GM12878 (cell line): ENCODE results near the gene TSHR. TPM values are rescaled to one million over a fixed set of nuclear protein-coding genes. Genes with fewer than 3 reads are reported as not detected.
A peak's percentile ranks its signal among the peaks of the same experiment; 100 is the strongest.

Experiments
- ATAC-seq: fragments of 200-7000 bp; cut with Tn5 transposase; 3 replicates; pipeline ENCODE4 v1.9.1; 2020; ENCODE audit warnings: mild to moderate bottlenecking, moderate library complexity
- BruUV-seq: library from RNA; stranded (reverse); fragments of 400-500 nt; replicated peaks from 2 replicates; lab custom pipeline; 2021; lab: Mats Ljungman, UMichigan
- CTCF ChIA-PET: fragments of 300-600 bp; sonication (Branson Sonifier 250); formaldehyde crosslinking; extraction: SDS; loops from one replicate; lab custom pipeline; 2021; ENCODE audit warnings: inconsistent platforms; lab: Yijun Ruan, JAX
- POLR2A ChIA-PET: fragments of 350-600 bp; formaldehyde crosslinking; extraction: SDS; loops from one replicate; lab custom pipeline; 2021; ENCODE audit warnings: inconsistent platforms; lab: Charles Lee
- RAD21 ChIA-PET: fragments of 300-600 bp; sonication (Branson Sonifier 250); formaldehyde crosslinking; loops from one replicate; lab custom pipeline; 2023; ENCODE audit warnings: antibody characterized with exemption; ENCODE audit not compliant: unreplicated experiment; lab: Charles Lee
- SMC1A ChIA-PET: fragments of 300-600 bp; sonication (Branson Sonifier 250); formaldehyde crosslinking; loops from one replicate; lab custom pipeline; 2023; ENCODE audit not compliant: unreplicated experiment, uncharacterized antibody; lab: Charles Lee
- DNase-seq: peaks from one replicate; pipeline ENCODE4 v3.0.0-alpha.2; 2011; ENCODE audit warnings: low read depth, low spot score
- FAIRE-seq: peaks from 3 replicates; lab custom pipeline; 2011; peaks lifted over from hg19 to GRCh38; lab: Jason Lieb, UNC
- H2AFZ ChIP-seq: 2 replicates; pipeline ENCODE4 v1.6.0; 2011; ENCODE audit warnings: low read depth, low read length, control low read depth; ENCODE audit not compliant: control insufficient read depth
- H3K27ac ChIP-seq: 2 replicates; pipeline ENCODE4 v1.5.1; 2011; ENCODE audit warnings: control low read depth; ENCODE audit not compliant: control insufficient read depth, insufficient read depth
- H3K27me3 ChIP-seq, 2 experiments: replicated peaks in 1 of 2; 2 replicates each; pipeline versions ENCODE4 v1.6.0 to v1.6.1; 2011; ENCODE audit warnings: low read length in 1 of 2; ENCODE audit not compliant: control insufficient read depth in 2 of 2, insufficient read depth in 2 of 2
- H3K36me3 ChIP-seq, 2 experiments: 2 replicates each; pipeline ENCODE4 v1.5.1; 2011; ENCODE audit warnings: low read length in 1 of 2; ENCODE audit not compliant: control insufficient read depth in 2 of 2, insufficient read depth in 2 of 2
- H3K4me1 ChIP-seq: 2 replicates; pipeline ENCODE4 v1.6.1; 2011; ENCODE audit warnings: mild to moderate bottlenecking, low read length, moderate library complexity, mixed read lengths; ENCODE audit not compliant: control insufficient read depth, insufficient read depth
- H3K4me2 ChIP-seq: 2 replicates; pipeline ENCODE4 v1.6.0; 2011; ENCODE audit warnings: control low read depth; ENCODE audit not compliant: control insufficient read depth, insufficient read depth
- H3K4me3 ChIP-seq: fragments of 200-600 bp; sonication (generic); 2 replicates; pipeline ENCODE4 v1.5.1; 2016
- H3K79me2 ChIP-seq: 2 replicates; pipeline ENCODE4 v1.6.0; 2011; ENCODE audit warnings: low read length; ENCODE audit not compliant: control insufficient read depth, insufficient read depth
- H3K9ac ChIP-seq: 2 replicates; pipeline ENCODE4 v1.8.0; 2011; ENCODE audit warnings: low read length, control low read depth, mixed read lengths; ENCODE audit not compliant: control insufficient read depth, insufficient read depth
- H3K9me3 ChIP-seq: replicated peaks from 3 replicates; pipeline ENCODE4 v1.5.1; 2011; ENCODE audit warnings: mild to moderate bottlenecking, low read length; ENCODE audit not compliant: control insufficient read depth, insufficient read depth
- H4K20me1 ChIP-seq: 2 replicates; pipeline ENCODE4 v1.6.0; 2011; ENCODE audit not compliant: control insufficient read depth, insufficient read depth
- BHLHE40 ChIP-seq, 2 experiments: fragments of 450-650 bp in 1 of 2; IDR thresholded peaks; 2 replicates each; pipeline ENCODE4 v1.6.1; 2011 to 2017; ENCODE audit warnings: low read depth in 2 of 2, borderline replicate concordance in 1 of 2, improper control_type of control experiment in 1 of 2, low read length in 1 of 2, mild to moderate bottlenecking in 1 of 2
- CTCF ChIP-seq, 3 experiments: IDR thresholded peaks in 2 of 3; conservative IDR thresholded peaks in 1 of 3; 2 replicates each; pipeline ENCODE4 v1.5.1; 2011; ENCODE audit warnings: low read depth in 3 of 3, low read length in 3 of 3, mild to moderate bottlenecking in 3 of 3, control low read depth in 2 of 3, moderate library complexity in 2 of 3, inconsistent platforms in 1 of 3, mixed read lengths in 1 of 3; ENCODE audit not compliant: control insufficient read depth in 2 of 3, insufficient read depth in 1 of 3; ENCODE audit errors: extremely low read depth in 1 of 3
- E2F4 ChIP-seq: IDR thresholded peaks from 2 replicates; pipeline ENCODE4 v1.6.1; 2012; ENCODE audit warnings: low read depth, low read length, improper control_type of control experiment
- FOXK2 ChIP-seq: fragments of 450-650 bp; IDR thresholded peaks from 2 replicates; pipeline ENCODE4 v1.6.1; 2017; ENCODE audit warnings: mild to moderate bottlenecking, moderate library complexity
- GATAD2B ChIP-seq: fragments of 450-650 bp; conservative IDR thresholded peaks from 2 replicates; pipeline ENCODE4 v1.6.1; 2017; ENCODE audit warnings: low read depth, mild to moderate bottlenecking, moderate library complexity
- KLF5 ChIP-seq: fragments of 450-650 bp; IDR thresholded peaks from 2 replicates; pipeline ENCODE4 v1.6.1; 2014; ENCODE audit warnings: mild to moderate bottlenecking; ENCODE audit not compliant: partially characterized antibody
- MEF2B ChIP-seq: fragments of 450-650 bp; IDR thresholded peaks from 2 replicates; pipeline ENCODE4 v1.6.1; 2018; ENCODE audit warnings: mild to moderate bottlenecking, moderate library complexity; ENCODE audit not compliant: partially characterized antibody, poor library complexity, severe bottlenecking
- NR2C1 ChIP-seq: fragments of 450-650 bp; IDR thresholded peaks from 2 replicates; pipeline ENCODE4 v1.6.1; 2017; ENCODE audit warnings: antibody characterized with exemption, mild to moderate bottlenecking, moderate library complexity
- POLR2A ChIP-seq: IDR thresholded peaks from 2 replicates; pipeline ENCODE4 v1.6.1; 2011; ENCODE audit warnings: low read depth, mild to moderate bottlenecking, low read length
- RAD51 ChIP-seq: fragments of 450-650 bp; IDR thresholded peaks from 2 replicates; pipeline ENCODE4 v1.6.1; 2016; ENCODE audit warnings: moderate library complexity, mild to moderate bottlenecking, inconsistent platforms
- RBBP5 ChIP-seq: fragments of 200-600 bp; sonication (generic); conservative IDR thresholded peaks from 2 replicates; pipeline ENCODE4 v1.6.1; 2016
- SMAD1 ChIP-seq: fragments of 450-650 bp; IDR thresholded peaks from 2 replicates; pipeline ENCODE4 v1.6.1; 2018; ENCODE audit warnings: mild to moderate bottlenecking, low read depth; ENCODE audit not compliant: partially characterized antibody
- SMAD5 ChIP-seq: IDR thresholded peaks from 2 replicates; pipeline ENCODE4 v1.6.1; 2016; ENCODE audit warnings: antibody characterized with exemption, low read depth
- ZBED1 ChIP-seq: IDR thresholded peaks from 2 replicates; pipeline ENCODE4 v1.6.1; 2016; ENCODE audit warnings: borderline replicate concordance
- ZNF384 ChIP-seq: IDR thresholded peaks from 2 replicates; pipeline ENCODE4 v1.6.1; 2012; ENCODE audit warnings: low read depth, mild to moderate bottlenecking, low read length, improper control_type of control experiment, borderline replicate concordance
- ZZZ3 ChIP-seq: IDR thresholded peaks from 2 replicates; pipeline ENCODE4 v1.6.1; 2011; ENCODE audit warnings: low read depth; ENCODE audit not compliant: control insufficient read depth, insufficient read length
- WGBS: methylation state at CpG from one replicate; pipeline ENCODE4 v1.1.6; 2016; ENCODE audit warnings: low lambda C conversion rate; ENCODE audit not compliant: insufficient replicate concordance, insufficient coverage; ENCODE audit errors: missing lambda C conversion rate; 5-methylcytosine and 5-hydroxymethylcytosine counted together
- in situ Hi-C: fragments of 300-500 bp; cut with MboI; formaldehyde crosslinking; loops from 9 replicates; pipeline ENCODE4 v1.14.3; 2018; ENCODE audit warnings: mixed read lengths
- intact Hi-C: fragments of 100-400 bp; cut with micrococcal nuclease; formaldehyde crosslinking; loops from one replicate; pipeline ENCODE4 v1.14.2; 2022; ENCODE audit not compliant: unreplicated experiment
- polyA plus RNA-seq, 11 experiments: library from polyadenylated mRNA; depleted of rRNA in 4 of 11; unstranded in 6 of 11; stranded (reverse) in 5 of 11; fragments of >200 nt; fragmentation: Nextera tagmentation in 4 of 11; fragmentation: Illumina TruSeq in 1 of 11; extraction: Ambion mirVana in 4 of 11; extraction: Trizol in 1 of 11; gene quantifications; 1 replicate in 1 of 11; 2 replicates in 10 of 11; pipeline versions ENCODE4 v1.2.1 to v1.2.3, GENCODE V29; 2011 to 2016; ENCODE audit warnings: inconsistent platforms in 2 of 11, missing spikeins in 2 of 11, low read depth in 1 of 11
- total RNA-seq, 4 experiments: library from RNA; depleted of rRNA in 3 of 4; stranded (reverse); fragments of >200 nt in 3 of 4; fragmentation: Illumina TruSeq in 1 of 4; extraction: Trizol in 1 of 4; gene quantifications; 2 replicates each; pipeline versions ENCODE4 v1.2.1 to v1.2.3, GENCODE V29; 2013 to 2021
- TF ChIP-seq, protein P1 (sequence below): fragments of 450-650 bp; IDR thresholded peaks from 2 replicates; pipeline ENCODE4 v1.6.1; 2017; ENCODE audit warnings: mild to moderate bottlenecking, moderate library complexity

Gene TSHR
- total and polyA plus RNA-seq, 10 of the 15 experiments (the other 5 are each of a cell fraction or from before 2014, with no cell fraction given) = 0.06 to 0.31 TPM; not detected in 8

DNA sequence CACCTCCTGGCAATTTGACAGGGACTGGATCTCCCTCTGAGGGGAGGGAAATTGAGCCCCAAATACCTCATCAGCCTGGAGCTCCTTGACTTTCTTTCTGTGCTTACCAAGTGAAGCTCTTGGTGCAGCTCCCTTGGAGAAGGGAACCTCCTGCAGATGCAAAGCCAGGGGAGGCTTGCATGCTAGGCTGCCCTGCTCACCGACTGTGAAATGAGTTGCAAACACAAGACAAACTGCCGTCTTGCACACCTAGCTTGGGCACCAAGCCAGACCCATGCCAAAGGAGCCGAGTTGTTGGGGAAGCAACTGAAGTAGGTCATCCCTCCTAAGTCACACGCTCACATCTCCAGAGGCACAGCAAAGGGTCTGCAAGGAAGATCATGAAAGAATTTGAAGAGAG lies 170.1 kb downstream of the TSHR start:
- FAIRE-seq = peak; percentile 7
- no peak for ATAC-seq
- ChIA-PET CTCF (no interaction called here), RAD21 (interaction anchor here (0.8 kb wide), 1 partner anchor 45 kb away, joined by 3 read pairs; no protein-coding TSS in a partner anchor), POLR2A (no interaction called here), SMC1A (interaction anchor here (1.3 kb wide), 2 partner anchors 8 to 31 kb away, joined by 3 to 4 read pairs; no protein-coding TSS in a partner anchor)
- H2AFZ ChIP-seq = no peak overlapping the region
- H3K9ac ChIP-seq = no peak overlapping the region
- no peaks in the 10 kb centered on the region for H3K27me3 ChIP-seq
- TF ChIP-seq ZBED1 (no peak), E2F4 (no peak), RAD51 (no peak), GATAD2B (no peak), BHLHE40 (IDR thresholded peaks at IDR 0.05; ENCODE audit: borderline replicate concordance in 1 of 2, low read depth in 2 of 2, low read length in 1 of 2) (no peak), RBBP5 (no peak), POLR2A (no peak), KLF5 (no peak), NR2C1 (no peak), SMAD1 (no peak), MEF2B (no peak), FOXK2 (no peak), SMAD5 (no peak), CTCF (IDR thresholded peaks at IDR 0.05 in 2 of 3, conservative IDR thresholded peaks at IDR 0.05 in 1 of 3; ENCODE audit: control insufficient read depth in 2 of 3, extremely low read depth in 1 of 3, insufficient read depth in 1 of 3, low read depth in 3 of 3, low read length in 3 of 3) (no peak), ZNF384 (no peak), ZZZ3 (no peak)
- TF ChIP-seq, protein P1, sequence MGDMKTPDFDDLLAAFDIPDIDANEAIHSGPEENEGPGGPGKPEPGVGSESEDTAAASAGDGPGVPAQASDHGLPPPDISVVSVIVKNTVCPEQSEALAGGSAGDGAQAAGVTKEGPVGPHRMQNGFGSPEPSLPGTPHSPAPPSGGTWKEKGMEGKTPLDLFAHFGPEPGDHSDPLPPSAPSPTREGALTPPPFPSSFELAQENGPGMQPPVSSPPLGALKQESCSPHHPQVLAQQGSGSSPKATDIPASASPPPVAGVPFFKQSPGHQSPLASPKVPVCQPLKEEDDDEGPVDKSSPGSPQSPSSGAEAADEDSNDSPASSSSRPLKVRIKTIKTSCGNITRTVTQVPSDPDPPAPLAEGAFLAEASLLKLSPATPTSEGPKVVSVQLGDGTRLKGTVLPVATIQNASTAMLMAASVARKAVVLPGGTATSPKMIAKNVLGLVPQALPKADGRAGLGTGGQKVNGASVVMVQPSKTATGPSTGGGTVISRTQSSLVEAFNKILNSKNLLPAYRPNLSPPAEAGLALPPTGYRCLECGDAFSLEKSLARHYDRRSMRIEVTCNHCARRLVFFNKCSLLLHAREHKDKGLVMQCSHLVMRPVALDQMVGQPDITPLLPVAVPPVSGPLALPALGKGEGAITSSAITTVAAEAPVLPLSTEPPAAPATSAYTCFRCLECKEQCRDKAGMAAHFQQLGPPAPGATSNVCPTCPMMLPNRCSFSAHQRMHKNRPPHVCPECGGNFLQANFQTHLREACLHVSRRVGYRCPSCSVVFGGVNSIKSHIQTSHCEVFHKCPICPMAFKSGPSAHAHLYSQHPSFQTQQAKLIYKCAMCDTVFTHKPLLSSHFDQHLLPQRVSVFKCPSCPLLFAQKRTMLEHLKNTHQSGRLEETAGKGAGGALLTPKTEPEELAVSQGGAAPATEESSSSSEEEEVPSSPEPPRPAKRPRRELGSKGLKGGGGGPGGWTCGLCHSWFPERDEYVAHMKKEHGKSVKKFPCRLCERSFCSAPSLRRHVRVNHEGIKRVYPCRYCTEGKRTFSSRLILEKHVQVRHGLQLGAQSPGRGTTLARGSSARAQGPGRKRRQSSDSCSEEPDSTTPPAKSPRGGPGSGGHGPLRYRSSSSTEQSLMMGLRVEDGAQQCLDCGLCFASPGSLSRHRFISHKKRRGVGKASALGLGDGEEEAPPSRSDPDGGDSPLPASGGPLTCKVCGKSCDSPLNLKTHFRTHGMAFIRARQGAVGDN = no peak
- no peak overlapping the region for H3K27ac ChIP-seq
- no peaks in the 10 kb centered on the region for H4K20me1 ChIP-seq
- intact Hi-C loops (no loop called here), in situ Hi-C loops (no loop called here)
- 1% methylated on average over 4 of the region's 4 CpGs for WGBS
- no peak for DNase-seq
- H3K79me2 ChIP-seq = no peaks in the 10 kb centered on the region
- H3K36me3 ChIP-seq = no peaks in the 10 kb centered on the region
- peaks cover 10% of the 10 kb centered on the region; the same call in 2 of the 3 replicates for H3K9me3 ChIP-seq
- no peak overlapping the region for H3K4me3 ChIP-seq
- H3K4me1 ChIP-seq = peaks cover 6% of the 10 kb centered on the region
- H3K4me2 ChIP-seq = no peak overlapping the region
- no TSS peak for BruUV-seq
